HFFc6 (cell line): ENCODE results near the gene OCRL. TPM values are rescaled to one million over a fixed set of nuclear protein-coding genes. Genes with fewer than 3 reads are reported as not detected.

Experiments
- DNase-seq: peaks from one replicate; pipeline ENCODE4 v3.0.0-alpha.2; 2018
- H3K27ac Mint-ChIP-seq: 2 replicates; pipeline ENCODE4 v1.8.0; 2020; ENCODE audit warnings: mild to moderate bottlenecking, mixed read lengths
- H3K27me3 Mint-ChIP-seq: 2 replicates; pipeline ENCODE4 v1.8.0; 2021; ENCODE audit warnings: mild to moderate bottlenecking, moderate library complexity, mixed read lengths; ENCODE audit not compliant: insufficient read depth
- H3K36me3 Mint-ChIP-seq: 2 replicates; pipeline ENCODE4 v1.8.0; 2021; ENCODE audit warnings: low read depth, mixed read lengths
- H3K4me1 Mint-ChIP-seq: 2 replicates; pipeline ENCODE4 v1.8.0; 2020; ENCODE audit warnings: low read depth, mixed read lengths
- H3K4me3 Mint-ChIP-seq: 2 replicates; pipeline ENCODE4 v1.8.0; 2020; ENCODE audit warnings: mild to moderate bottlenecking, moderate library complexity, mixed read lengths
- H3K9me3 Mint-ChIP-seq: 2 replicates; pipeline ENCODE4 v1.8.0; 2020; ENCODE audit warnings: mild to moderate bottlenecking, mixed read lengths
- CTCF ChIP-seq: fragments of 200-600 bp; sonication (generic); IDR thresholded peaks from 2 replicates; pipeline ENCODE4 v1.5.0; 2021; ENCODE audit warnings: antibody characterized with exemption, mild to moderate bottlenecking
- total RNA-seq, 6 experiments: library from RNA; stranded (reverse); fragmentation: NEBNext Ultra II Directional; extraction: Animal tissue kit (Norgen Biotek cat#: 25700); gene quantifications; 2 replicates in 1 of 6; 3 replicates in 5 of 6; pipeline ENCODE4 v1.2.3, GENCODE V29; 2021

OCRL gene
- total RNA-seq, 6 experiments from 2014 or later = 28.5 to 35.2 (median 30.5) TPM

- TF ChIP-seq CTCF = no peak
- peaks cover 9% of the 10 kb centered on the region for H3K36me3 Mint-ChIP-seq
- H3K27ac Mint-ChIP-seq = no peak overlapping the region
- H3K9me3 Mint-ChIP-seq = no peaks in the 10 kb centered on the region
- peaks cover 20% of the 10 kb centered on the region for H3K4me1 Mint-ChIP-seq
- no peak for DNase-seq
- no peaks in the 10 kb centered on the region; the same call in 1 of the 2 replicates for H3K27me3 Mint-ChIP-seq
- no peak overlapping the region for H3K4me3 Mint-ChIP-seq
Measured at GRCh38 chrX:129574214-129574613, 34.2 kb downstream of the OCRL start.

- DNase-seq = no peak
- no peaks in the 10 kb centered on the region for H3K9me3 Mint-ChIP-seq
- TF ChIP-seq CTCF = no peak
- H3K36me3 Mint-ChIP-seq = peaks cover 15% of the 10 kb centered on the region
- H3K4me3 Mint-ChIP-seq = no peak overlapping the region
- peaks cover 21% of the 10 kb centered on the region for H3K4me1 Mint-ChIP-seq
- H3K27me3 Mint-ChIP-seq = no peaks in the 10 kb centered on the region; the same call in 1 of the 2 replicates
- peak overlapping the region; percentile 90 for H3K27ac Mint-ChIP-seq
Measured at GRCh38 chrX:129576539-129576938, 36.5 kb downstream of the OCRL start.

GRCh38 chrX:129577473-129577872, 37.4 kb downstream of the OCRL start:
- no peaks in the 10 kb centered on the region for H3K9me3 Mint-ChIP-seq
- peak overlapping the region; percentile 90 for H3K27ac Mint-ChIP-seq
- peak; percentile 81 for DNase-seq
- peaks cover 29% of the 10 kb centered on the region for H3K4me1 Mint-ChIP-seq
- no peak overlapping the region for H3K4me3 Mint-ChIP-seq
- no peaks in the 10 kb centered on the region; the same call in 1 of the 2 replicates for H3K27me3 Mint-ChIP-seq
- peaks cover 11% of the 10 kb centered on the region for H3K36me3 Mint-ChIP-seq
- TF ChIP-seq CTCF = no peak

- Mint-ChIP-seq H3K4me1 (peaks cover 29% of the 10 kb centered on the region), H3K4me3 (no peak overlapping the region), H3K9me3 (no peaks in the 10 kb centered on the region), H3K36me3 (peaks cover 10% of the 10 kb centered on the region), H3K27me3 (no peaks in the 10 kb centered on the region; the same call in 1 of the 2 replicates), H3K27ac (peak overlapping the region; percentile 90)
- DNase-seq = no peak
- no peak for TF ChIP-seq CTCF
Measured at GRCh38 chrX:129577877-129578276, 37.8 kb downstream of the OCRL start.

- Mint-ChIP-seq H3K4me1 (peaks cover 31% of the 10 kb centered on the region), H3K36me3 (peaks cover 5% of the 10 kb centered on the region), H3K27ac (no peak overlapping the region), H3K9me3 (no peaks in the 10 kb centered on the region), H3K4me3 (no peak overlapping the region), H3K27me3 (no peaks in the 10 kb centered on the region)
- DNase-seq = no peak
- no peak for TF ChIP-seq CTCF
Measured at GRCh38 chrX:129581904-129582303, 41.8 kb downstream of the OCRL start.

- TF ChIP-seq CTCF = no peak
- DNase-seq = no peak
- Mint-ChIP-seq H3K36me3 (peaks cover 12% of the 10 kb centered on the region), H3K4me3 (no peak overlapping the region), H3K27ac (no peak overlapping the region), H3K9me3 (no peaks in the 10 kb centered on the region), H3K27me3 (no peaks in the 10 kb centered on the region), H3K4me1 (peaks cover 18% of the 10 kb centered on the region)
Measured at GRCh38 chrX:129585167-129585566, 45.1 kb downstream of the OCRL start.
